GM23338 (cell line): Measurements from ENCODE around the gene SLC6A3. TPM values are rescaled to one million over a fixed set of nuclear protein-coding genes. Genes with fewer than 3 reads are reported as not detected.

Source experiments
- ATAC-seq: fragments of 200-7000 bp; cut with Tn5 transposase; 3 replicates; pipeline ENCODE4 v1.9.1; 2020
- DNase-seq: peaks from one replicate; pipeline ENCODE4 v3.0.0-alpha.2; 2015; ENCODE audit warnings: low spot score
- H2AFZ ChIP-seq: fragments of 200-600 bp; sonication (generic); 2 replicates; pipeline ENCODE4 v1.8.0; 2016; ENCODE audit warnings: antibody characterized with exemption, mild to moderate bottlenecking, moderate library complexity
- H3F3A ChIP-seq: fragments of 200-600 bp; sonication (generic); replicated peaks from 2 replicates; pipeline ENCODE4 v1.8.0; 2017; ENCODE audit warnings: antibody characterized with exemption, mixed run types, low read depth
- H3K27ac ChIP-seq: fragments of 200-600 bp; sonication (generic); 2 replicates; pipeline ENCODE4 v1.6.1; 2016; ENCODE audit warnings: low read depth
- H3K27me3 ChIP-seq: fragments of 200-600 bp; sonication (generic); 2 replicates; pipeline ENCODE4 v1.8.0; 2016; ENCODE audit warnings: mild to moderate bottlenecking, mixed run types, moderate library complexity; ENCODE audit not compliant: insufficient read depth
- H3K36me3 ChIP-seq: fragments of 200-600 bp; sonication (generic); 2 replicates; pipeline ENCODE4 v1.8.0; 2016; ENCODE audit warnings: mild to moderate bottlenecking; ENCODE audit not compliant: insufficient read depth
- H3K4me1 ChIP-seq: fragments of 200-600 bp; sonication (generic); 2 replicates; pipeline ENCODE4 v1.8.0; 2016; ENCODE audit warnings: mild to moderate bottlenecking, moderate library complexity; ENCODE audit not compliant: insufficient read depth
- H3K4me2 ChIP-seq: fragments of 200-600 bp; sonication (generic); 2 replicates; pipeline ENCODE4 v1.7.1; 2017; ENCODE audit warnings: mixed run types
- H3K4me3 ChIP-seq: fragments of 200-600 bp; sonication (generic); 2 replicates; pipeline ENCODE4 v1.6.1; 2016; ENCODE audit warnings: mixed run types
- H3K79me2 ChIP-seq: fragments of 200-600 bp; sonication (generic); replicated peaks from 2 replicates; pipeline ENCODE4 v1.8.0; 2017; ENCODE audit warnings: mild to moderate bottlenecking; ENCODE audit not compliant: insufficient read depth
- H3K9me2 ChIP-seq: fragments of 200-600 bp; sonication (generic); 2 replicates; pipeline ENCODE4 v1.8.0; 2017; ENCODE audit not compliant: insufficient read depth
- H4K20me1 ChIP-seq: fragments of 200-600 bp; sonication (generic); replicated peaks from 2 replicates; pipeline ENCODE4 v1.8.0; 2017; ENCODE audit warnings: mild to moderate bottlenecking; ENCODE audit not compliant: insufficient read depth
- H3K27ac Mint-ChIP-seq: 2 replicates; pipeline ENCODE4 v1.8.0; 2020; ENCODE audit warnings: inconsistent platforms, mild to moderate bottlenecking, moderate library complexity, mixed read lengths
- H3K27me3 Mint-ChIP-seq: 3 replicates; pipeline ENCODE4 v1.8.0; 2022; ENCODE audit warnings: low read depth, mild to moderate bottlenecking, moderate library complexity, mixed read lengths, inconsistent platforms; ENCODE audit not compliant: insufficient read depth, poor library complexity
- H3K36me3 Mint-ChIP-seq: 3 replicates; pipeline ENCODE4 v1.8.0; 2021; ENCODE audit warnings: low read depth, mild to moderate bottlenecking, inconsistent platforms, moderate library complexity, mixed read lengths
- H3K4me1 Mint-ChIP-seq: 3 replicates; pipeline ENCODE4 v1.8.0; 2020; ENCODE audit warnings: mild to moderate bottlenecking, inconsistent platforms, mixed read lengths
- H3K4me3 Mint-ChIP-seq: 3 replicates; pipeline ENCODE4 v1.8.0; 2021; ENCODE audit warnings: moderate library complexity, mild to moderate bottlenecking, inconsistent platforms, mixed read lengths
- H3K9me3 Mint-ChIP-seq: 3 replicates; pipeline ENCODE4 v1.8.0; 2020; ENCODE audit warnings: moderate library complexity, mild to moderate bottlenecking, inconsistent platforms, mixed read lengths
- CREB1 ChIP-seq: fragments of 250-450 bp; sonication (Bioruptor Pico); IDR thresholded peaks from 2 replicates; pipeline ENCODE4 v1.5.0; 2020; ENCODE audit warnings: low read depth, mild to moderate bottlenecking, moderate library complexity
- CTCF ChIP-seq, 2 experiments: fragments of 200-600 bp in 1 of 2; sonication (generic) in 1 of 2; conservative IDR thresholded peaks; 2 replicates each; pipeline versions ENCODE4 v1.5.1 to v1.6.1; 2016 to 2017; ENCODE audit warnings: antibody characterized with exemption in 2 of 2, low read depth in 2 of 2, mild to moderate bottlenecking in 2 of 2, moderate library complexity in 1 of 2
- ETS1 ChIP-seq: IDR thresholded peaks from 2 replicates; pipeline ENCODE4 v1.6.1; 2016; ENCODE audit warnings: antibody characterized with exemption
- EZH2 ChIP-seq: fragments of 200-600 bp; sonication (generic); IDR thresholded peaks from one replicate; pipeline ENCODE4 v1.8.0; 2017; ENCODE audit warnings: antibody characterized with exemption, mild to moderate bottlenecking, low read depth; ENCODE audit not compliant: unreplicated experiment
- EZH2phosphoT487 ChIP-seq: fragments of 200-600 bp; sonication (generic); IDR thresholded peaks from one replicate; pipeline ENCODE4 v1.8.1; 2018; ENCODE audit warnings: antibody characterized with exemption; ENCODE audit not compliant: unreplicated experiment
- JUNB ChIP-seq: IDR thresholded peaks from one replicate; pipeline ENCODE4 v1.6.1; 2016; ENCODE audit warnings: antibody characterized with exemption; ENCODE audit not compliant: unreplicated experiment
- NANOG ChIP-seq: IDR thresholded peaks from 2 replicates; pipeline ENCODE4 v1.6.1; 2016; ENCODE audit warnings: antibody characterized with exemption, borderline replicate concordance
- POLR2AphosphoS5 ChIP-seq: IDR thresholded peaks from 2 replicates; pipeline ENCODE4 v1.6.1; 2016; ENCODE audit warnings: antibody characterized with exemption, low read depth
- STAT1 ChIP-seq: IDR thresholded peaks from one replicate; pipeline ENCODE4 v1.6.1; 2016; ENCODE audit warnings: antibody characterized with exemption; ENCODE audit not compliant: unreplicated experiment
- ZNF114 ChIP-seq: fragments of 250-450 bp; sonication (Bioruptor Pico); IDR thresholded peaks from 2 replicates; pipeline ENCODE4 v1.5.0; 2020; ENCODE audit warnings: mild to moderate bottlenecking, moderate library complexity
- ZNF331 ChIP-seq: fragments of 250-450 bp; sonication (Bioruptor Pico); IDR thresholded peaks from 2 replicates; pipeline ENCODE4 v1.5.0; 2020; ENCODE audit warnings: low read depth, mild to moderate bottlenecking, moderate library complexity
- ZNF462 ChIP-seq: fragments of 250-450 bp; sonication (Bioruptor Pico); IDR thresholded peaks from 2 replicates; pipeline ENCODE4 v1.5.0; 2020; ENCODE audit warnings: mild to moderate bottlenecking, moderate library complexity
- polyA plus RNA-seq: library from polyadenylated mRNA; unstranded; fragments of >200 nt; fragmentation: Nextera tagmentation; extraction: Ambion mirVana; gene quantifications from 2 replicates; pipeline ENCODE4 v1.2.1, GENCODE V29; 2016
- total RNA-seq: library from RNA; depleted of rRNA; stranded (reverse); fragments of >200 nt; shearing (Covaris generic); gene quantifications from 2 replicates; pipeline ENCODE4 v1.2.3, GENCODE V29; 2014
- TF ChIP-seq, protein P1 (sequence below): IDR thresholded peaks from one replicate; pipeline ENCODE4 v1.6.1; 2018; ENCODE audit warnings: antibody characterized with exemption; ENCODE audit not compliant: unreplicated experiment

Gene SLC6A3
- total and polyA plus RNA-seq, 2 experiments from 2014 or later = 0.76 to 1.0 TPM

DNA sequence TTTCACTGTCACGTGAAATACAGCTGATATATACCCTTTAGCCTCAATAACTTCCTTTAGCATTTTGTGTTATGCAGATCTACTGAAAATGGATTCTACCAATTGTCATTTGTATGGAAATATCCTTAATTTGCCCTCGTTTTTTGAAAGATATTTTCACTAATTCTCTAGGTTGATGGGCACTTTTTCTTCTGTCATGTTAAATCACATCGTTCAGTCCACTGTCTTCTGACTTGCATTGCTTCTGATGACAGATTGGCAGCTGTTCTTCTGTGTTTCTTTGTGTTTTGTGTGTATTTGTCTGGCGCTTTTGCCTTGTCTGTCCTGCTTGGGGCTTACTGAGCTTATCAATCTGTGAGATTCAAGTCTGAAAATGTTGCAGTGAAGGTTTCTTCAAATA is 90.7 kb downstream of the SLC6A3 start:
- TF ChIP-seq CTCF (conservative IDR thresholded peaks at IDR 0.05; ENCODE audit: low read depth in 2 of 2) (no peak), STAT1 (no peak), NANOG (no peak), ZNF462 (no peak), ZNF331 (CRISPR knock-in tag) (no peak), POLR2AphosphoS5 (no peak), ETS1 (no peak), ZNF114 (no peak), CREB1 (CRISPR knock-in tag) (no peak), EZH2 (no peak), JUNB (no peak), EZH2phosphoT487 (no peak)
- TF ChIP-seq, protein P1, sequence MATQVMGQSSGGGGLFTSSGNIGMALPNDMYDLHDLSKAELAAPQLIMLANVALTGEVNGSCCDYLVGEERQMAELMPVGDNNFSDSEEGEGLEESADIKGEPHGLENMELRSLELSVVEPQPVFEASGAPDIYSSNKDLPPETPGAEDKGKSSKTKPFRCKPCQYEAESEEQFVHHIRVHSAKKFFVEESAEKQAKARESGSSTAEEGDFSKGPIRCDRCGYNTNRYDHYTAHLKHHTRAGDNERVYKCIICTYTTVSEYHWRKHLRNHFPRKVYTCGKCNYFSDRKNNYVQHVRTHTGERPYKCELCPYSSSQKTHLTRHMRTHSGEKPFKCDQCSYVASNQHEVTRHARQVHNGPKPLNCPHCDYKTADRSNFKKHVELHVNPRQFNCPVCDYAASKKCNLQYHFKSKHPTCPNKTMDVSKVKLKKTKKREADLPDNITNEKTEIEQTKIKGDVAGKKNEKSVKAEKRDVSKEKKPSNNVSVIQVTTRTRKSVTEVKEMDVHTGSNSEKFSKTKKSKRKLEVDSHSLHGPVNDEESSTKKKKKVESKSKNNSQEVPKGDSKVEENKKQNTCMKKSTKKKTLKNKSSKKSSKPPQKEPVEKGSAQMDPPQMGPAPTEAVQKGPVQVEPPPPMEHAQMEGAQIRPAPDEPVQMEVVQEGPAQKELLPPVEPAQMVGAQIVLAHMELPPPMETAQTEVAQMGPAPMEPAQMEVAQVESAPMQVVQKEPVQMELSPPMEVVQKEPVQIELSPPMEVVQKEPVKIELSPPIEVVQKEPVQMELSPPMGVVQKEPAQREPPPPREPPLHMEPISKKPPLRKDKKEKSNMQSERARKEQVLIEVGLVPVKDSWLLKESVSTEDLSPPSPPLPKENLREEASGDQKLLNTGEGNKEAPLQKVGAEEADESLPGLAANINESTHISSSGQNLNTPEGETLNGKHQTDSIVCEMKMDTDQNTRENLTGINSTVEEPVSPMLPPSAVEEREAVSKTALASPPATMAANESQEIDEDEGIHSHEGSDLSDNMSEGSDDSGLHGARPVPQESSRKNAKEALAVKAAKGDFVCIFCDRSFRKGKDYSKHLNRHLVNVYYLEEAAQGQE = no peak
- Histone ChIP-seq H3K4me2 (no peak overlapping the region), H3K79me2 (no peaks in the 10 kb centered on the region), H4K20me1 (no peaks in the 10 kb centered on the region; the same call in 1 of the 2 replicates), H3K27ac (no peak overlapping the region), H3K4me1 (peaks cover 8% of the 10 kb centered on the region), H2AFZ (no peak overlapping the region), H3F3A (no peaks in the 10 kb centered on the region), H3K27me3 (no peaks in the 10 kb centered on the region), H3K4me3 (no peak overlapping the region), H3K36me3 (no peaks in the 10 kb centered on the region), H3K9me2 (no peaks in the 10 kb centered on the region)
- Mint-ChIP-seq H3K9me3 (no peaks in the 10 kb centered on the region), H3K4me1 (peaks cover 21% of the 10 kb centered on the region), H3K4me3 (no peak overlapping the region), H3K36me3 (no peaks in the 10 kb centered on the region; the same call in 2 of the 3 replicates), H3K27me3 (peaks cover 9% of the 10 kb centered on the region), H3K27ac (no peak overlapping the region)
- DNase-seq = no peak
- no peak for ATAC-seq
